K562 (cell line): ENCODE results near the gene PES1. TPM values are rescaled to one million over a fixed set of nuclear protein-coding genes. Genes with fewer than 3 reads are reported as not detected.
A peak's percentile ranks its signal among the peaks of the same experiment; 100 is the strongest.

ENCODE experiments used
- ATAC-seq: fragments of 200-7000 bp; cut with Tn5 transposase; 3 replicates; pipeline ENCODE4 v1.9.1; 2020; ENCODE audit warnings: moderate library complexity
- BruUV-seq: library from RNA; stranded (reverse); fragments of 400-500 nt; replicated peaks from 2 replicates; lab custom pipeline; 2021; lab: Mats Ljungman, UMichigan
- CTCF ChIA-PET: fragments of 300-600 bp; formaldehyde crosslinking; extraction: SDS; loops from one replicate; lab custom pipeline; 2021; ENCODE audit warnings: low intra/inter-chr PET ratio; lab: Yijun Ruan, JAX
- POLR2A ChIA-PET: fragments of 300-600, 350-650 bp; sonication (Branson Sonifier 250); formaldehyde crosslinking; extraction: SDS; loops from one replicate; lab custom pipeline; 2021; ENCODE audit warnings: antibody characterized with exemption, inconsistent platforms; lab: Yijun Ruan, JAX
- DNase-seq, 4 experiments: peaks; one replicate each; pipeline versions ENCODE4 v3.0.0 to v3.0.0-alpha.2; 2011 to 2018; ENCODE audit warnings: low spot score in 3 of 4, mixed read lengths in 3 of 4; ENCODE audit errors: extremely low read depth in 1 of 4
- FAIRE-seq: peaks from 2 replicates; lab custom pipeline; 2011; peaks lifted over from hg19 to GRCh38; lab: Jason Lieb, UNC
- H2AFZ ChIP-seq: 2 replicates; pipeline ENCODE4 v1.6.0; 2011; ENCODE audit warnings: low read depth, low read length, control low read depth, inconsistent platforms
- H3K27ac ChIP-seq: fragments of 200-600 bp; 3 replicates; pipeline ENCODE4 v1.8.0; 2011; ENCODE audit warnings: low read depth, mild to moderate bottlenecking, control low read depth, inconsistent platforms, low read length, moderate library complexity, mixed read lengths; ENCODE audit errors: extremely low read depth
- H3K27me3 ChIP-seq, 2 experiments: fragments of 300-600 bp in 1 of 2; 2 replicates in 1 of 2; 3 replicates in 1 of 2; pipeline versions ENCODE4 v1.6.0 to v1.8.0; 2011; ENCODE audit warnings: inconsistent platforms in 2 of 2, low read length in 2 of 2, mild to moderate bottlenecking in 1 of 2, mixed read lengths in 1 of 2, moderate library complexity in 1 of 2; ENCODE audit not compliant: control insufficient read depth in 2 of 2, insufficient read depth in 2 of 2
- H3K36me3 ChIP-seq: fragments of 300-600 bp; 3 replicates; pipeline ENCODE4 v1.8.0; 2011; ENCODE audit warnings: mild to moderate bottlenecking, low read length, inconsistent platforms; ENCODE audit not compliant: control insufficient read depth, insufficient read depth
- H3K4me1 ChIP-seq, 2 experiments: fragments of 200-600 bp in 1 of 2; replicated peaks in 1 of 2; 2 replicates in 1 of 2; 3 replicates in 1 of 2; pipeline versions ENCODE4 v1.5.1 to v1.8.0; 2011; ENCODE audit warnings: inconsistent platforms in 2 of 2, low read length in 2 of 2, mild to moderate bottlenecking in 1 of 2, mixed read lengths in 1 of 2, moderate library complexity in 1 of 2; ENCODE audit not compliant: control insufficient read depth in 2 of 2, insufficient read depth in 2 of 2
- H3K4me2 ChIP-seq: 2 replicates; pipeline ENCODE4 v1.6.1; 2011; ENCODE audit warnings: low read length, control low read depth, inconsistent platforms, mixed read lengths; ENCODE audit not compliant: insufficient read depth
- H3K4me3 ChIP-seq: fragments of 200-600 bp; sonication (generic), shearing (Covaris generic); 2 replicates; pipeline ENCODE4 v1.5.1; 2016; ENCODE audit warnings: control low read depth, inconsistent platforms
- H3K79me2 ChIP-seq: fragments of 200-600 bp; 3 replicates; pipeline ENCODE4 v1.8.0; 2011; ENCODE audit warnings: low read length, inconsistent platforms; ENCODE audit not compliant: control insufficient read depth, insufficient read depth
- H3K9ac ChIP-seq, 2 experiments: 2 replicates each; pipeline versions ENCODE4 v1.6.0 to v1.6.1; 2011; ENCODE audit warnings: low read depth in 2 of 2, low read length in 2 of 2, control low read depth in 1 of 2, inconsistent platforms in 1 of 2, mild to moderate bottlenecking in 1 of 2, mixed read lengths in 1 of 2; ENCODE audit not compliant: insufficient read depth in 1 of 2
- H3K9me1 ChIP-seq: one replicate; pipeline ENCODE4 v1.6.0; 2011; ENCODE audit warnings: inconsistent platforms, mild to moderate bottlenecking, low read length, moderate library complexity; ENCODE audit not compliant: control insufficient read depth, insufficient read depth
- H3K9me3 ChIP-seq: replicated peaks from 2 replicates; pipeline ENCODE4 v1.5.1; 2011; ENCODE audit warnings: low read depth, low read length, inconsistent platforms; ENCODE audit not compliant: control insufficient read depth, insufficient read depth
- H4K20me1 ChIP-seq: replicated peaks from 2 replicates; pipeline ENCODE4 v1.6.1; 2011; ENCODE audit warnings: low read length, inconsistent platforms, mixed read lengths; ENCODE audit not compliant: control insufficient read depth, insufficient read depth
- ZBTB40 ChIP-seq, 2 experiments: fragments of 450-650 bp in 1 of 2; sonication (generic) in 1 of 2; formaldehyde crosslinking in 1 of 2; IDR thresholded peaks; 2 replicates each; pipeline versions ENCODE4 v1.7.1 to v1.9.0; 2016 to 2022; ENCODE audit warnings: inconsistent platforms in 1 of 2, mild to moderate bottlenecking in 1 of 2, missing genetic modification reagents in 1 of 2
- ZKSCAN3 ChIP-seq: fragments of 250-450 bp; sonication (Bioruptor Pico); IDR thresholded peaks from 2 replicates; pipeline ENCODE4 v1.4.0; 2020
- WGBS: fragments of 100-300 bp; shearing (Covaris generic); methylation state at CpG from one replicate; pipeline ENCODE4 v1.1.6; 2016; ENCODE audit warnings: low coverage, mixed read lengths; ENCODE audit not compliant: insufficient coverage; ENCODE audit errors: missing lambda C conversion rate; 5-methylcytosine and 5-hydroxymethylcytosine counted together
- in situ Hi-C: fragments of 300-500 bp; cut with MboI; formaldehyde crosslinking; loops from 4 replicates; pipeline ENCODE4 v1.15.0; 2018; ENCODE audit warnings: inconsistent platforms, mixed read lengths
- intact Hi-C: fragments of 100-400 bp; cut with micrococcal nuclease; formaldehyde crosslinking; loops from 2 replicates; pipeline ENCODE4 v1.14.2; 2022
- polyA plus RNA-seq, 8 experiments: library from polyadenylated mRNA; depleted of rRNA in 4 of 8; stranded (reverse) in 5 of 8; unstranded in 3 of 8; fragments of >200 nt; fragmentation: Nextera tagmentation in 2 of 8; fragmentation: Illumina TruSeq in 1 of 8; extraction: Ambion mirVana in 2 of 8; extraction: Trizol in 1 of 8; gene quantifications; 2 replicates each; pipeline versions ENCODE4 v1.2.1 to v1.2.3, GENCODE V29; 2011 to 2014; ENCODE audit warnings: inconsistent platforms in 1 of 8, missing spikeins in 1 of 8
- total RNA-seq, 7 experiments: library from RNA; depleted of rRNA in 6 of 7; stranded (reverse); fragments of >200 nt in 6 of 7; fragmentation: Illumina TruSeq in 2 of 7; extraction: Trizol in 2 of 7; gene quantifications; 2 replicates each; pipeline versions ENCODE4 v1.2.1 to v1.2.3, GENCODE V29; 2011 to 2021; ENCODE audit warnings: low replicate concordance in 1 of 7

PES1 gene
- total and polyA plus RNA-seq, 9 of the 15 experiments (the other 6 are each of a cell fraction or from before 2014, with no cell fraction given): 6.5 to 158 (median 94.3) TPM

GRCh38 chr22:30601464-30601863 lies 9.8 kb upstream of the PES1 start:
- H3K36me3 ChIP-seq: no peaks in the 10 kb centered on the region
- TF ChIP-seq ZBTB40 (IDR thresholded peaks at IDR 0.05): peak; percentile 58
- TF ChIP-seq ZBTB40 (CRISPR knock-in tag; IDR thresholded peaks at IDR 0.05): no peak
- no peak for TF ChIP-seq ZKSCAN3
- no peaks in the 10 kb centered on the region for H3K79me2 ChIP-seq
- H3K27me3 ChIP-seq: no peaks in the 10 kb centered on the region
- intact Hi-C loops: no loop called here
- no peak for FAIRE-seq
- BruUV-seq: no TSS peak
- ChIA-PET POLR2A (interaction anchor here (1.4 kb wide), 1 partner anchor 10 kb away, joined by 7 read pairs; the partner anchor contains the start of gene PES1), CTCF (no interaction called here)
- no peaks in the 10 kb centered on the region for H3K9me3 ChIP-seq
- in situ Hi-C loops: loop anchor here (10.0 kb wide), 1 partner anchor 317 kb away; the partner anchor contains the start of gene CASTOR1
- no peak overlapping the region for H3K4me2 ChIP-seq
- H3K9ac ChIP-seq: no peak overlapping the region
- H3K27ac ChIP-seq: no peak overlapping the region
- H4K20me1 ChIP-seq: no peaks in the 10 kb centered on the region
- WGBS: 56% methylated on average over 3 of the region's 5 CpGs
- H2AFZ ChIP-seq: no peak overlapping the region
- no peaks in the 10 kb centered on the region for H3K9me1 ChIP-seq
- H3K4me1 ChIP-seq: peaks cover 0 to 11% of the 10 kb centered on the region in 2 experiments; a peak in 3 of 5 replicates
- no peak for ATAC-seq
- H3K4me3 ChIP-seq: no peak overlapping the region
- DNase-seq: no peak
